IPS-15b (cell line): ENCODE data around the gene PRICKLE1.

ENCODE experiments used
- H3K27me3 ChIP-seq: one replicate; pipeline ENCODE4 v1.6.1; 2013; ENCODE audit warnings: low read length; ENCODE audit not compliant: control insufficient read depth, insufficient read depth
- H3K36me3 ChIP-seq: one replicate; pipeline ENCODE4 v1.6.1; 2013; ENCODE audit warnings: low read length; ENCODE audit not compliant: control insufficient read depth, insufficient read depth
- H3K4me1 ChIP-seq: one replicate; pipeline ENCODE4 v1.6.1; 2013; ENCODE audit warnings: mild to moderate bottlenecking, low read length; ENCODE audit not compliant: control insufficient read depth, insufficient read depth
- H3K4me3 ChIP-seq: one replicate; pipeline ENCODE4 v1.5.1; 2013; ENCODE audit warnings: low read depth, low read length
- H3K9ac ChIP-seq: one replicate; pipeline ENCODE4 v1.6.1; 2013; ENCODE audit warnings: low read depth, mild to moderate bottlenecking, low read length
- H3K9me3 ChIP-seq: one replicate; pipeline ENCODE4 v1.6.1; 2013; ENCODE audit warnings: mild to moderate bottlenecking, low read length; ENCODE audit not compliant: control insufficient read depth, insufficient read depth

PRICKLE1 gene

DNA sequence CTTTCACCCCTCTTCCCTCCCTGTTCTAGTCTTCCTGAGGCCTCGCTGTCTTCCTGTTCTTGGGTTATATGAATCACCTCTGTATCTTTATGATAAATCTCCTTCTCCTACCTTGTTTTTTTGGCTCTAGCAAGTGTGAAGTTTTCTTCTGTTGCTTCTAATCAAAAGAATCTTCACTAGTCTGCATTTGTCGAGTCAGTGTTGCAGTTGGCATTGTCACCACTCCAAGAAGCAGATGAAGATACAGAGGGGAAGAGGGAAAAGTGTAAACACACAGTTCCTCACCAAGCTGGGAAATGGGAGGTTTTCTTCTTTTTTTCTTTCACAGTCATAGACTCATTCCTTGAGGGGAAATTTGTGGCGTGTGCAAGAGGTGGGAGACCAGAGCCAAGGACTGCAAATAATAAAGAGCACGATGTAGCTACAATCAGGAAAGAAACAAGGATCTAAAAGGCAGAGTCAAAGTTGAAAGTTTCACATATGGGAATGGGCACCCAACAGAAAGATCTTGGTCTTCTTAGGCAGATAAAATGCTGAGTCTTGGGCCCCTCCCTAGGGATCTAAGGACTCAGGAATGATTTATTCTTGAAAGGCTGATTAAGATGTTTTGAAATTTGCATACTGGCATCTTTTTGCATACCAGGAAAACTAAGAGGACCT is 22.2 kb upstream of the PRICKLE1 start:
- Histone ChIP-seq H3K9me3 (no peaks in the 10 kb centered on the region), H3K36me3 (no peaks in the 10 kb centered on the region), H3K9ac (no peak overlapping the region), H3K27me3 (no peaks in the 10 kb centered on the region), H3K4me3 (no peak overlapping the region), H3K4me1 (no peaks in the 10 kb centered on the region)

DNA sequence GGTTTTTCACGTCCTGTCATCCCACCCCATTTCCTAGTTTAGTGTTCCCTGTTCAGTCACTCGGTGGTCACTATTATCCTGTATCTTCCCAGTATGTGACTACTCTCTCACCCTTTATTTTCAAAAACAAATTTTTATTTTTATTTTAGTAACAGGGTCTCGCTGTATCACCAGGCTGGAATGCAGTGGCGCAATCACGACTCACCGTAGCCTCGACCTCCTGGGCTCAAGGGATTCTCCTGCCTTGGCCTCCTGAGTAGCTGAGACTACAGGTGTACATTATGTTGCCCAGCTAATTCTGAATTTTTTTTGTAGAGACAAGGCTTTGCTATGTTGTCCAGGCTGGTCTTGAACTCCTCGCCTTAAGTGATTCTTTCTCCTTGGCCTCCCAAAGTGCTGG is 20.1 kb upstream of the PRICKLE1 start:
- Histone ChIP-seq H3K9me3 (no peaks in the 10 kb centered on the region), H3K27me3 (no peaks in the 10 kb centered on the region), H3K36me3 (no peaks in the 10 kb centered on the region), H3K4me1 (no peaks in the 10 kb centered on the region), H3K4me3 (no peak overlapping the region), H3K9ac (no peak overlapping the region)

DNA sequence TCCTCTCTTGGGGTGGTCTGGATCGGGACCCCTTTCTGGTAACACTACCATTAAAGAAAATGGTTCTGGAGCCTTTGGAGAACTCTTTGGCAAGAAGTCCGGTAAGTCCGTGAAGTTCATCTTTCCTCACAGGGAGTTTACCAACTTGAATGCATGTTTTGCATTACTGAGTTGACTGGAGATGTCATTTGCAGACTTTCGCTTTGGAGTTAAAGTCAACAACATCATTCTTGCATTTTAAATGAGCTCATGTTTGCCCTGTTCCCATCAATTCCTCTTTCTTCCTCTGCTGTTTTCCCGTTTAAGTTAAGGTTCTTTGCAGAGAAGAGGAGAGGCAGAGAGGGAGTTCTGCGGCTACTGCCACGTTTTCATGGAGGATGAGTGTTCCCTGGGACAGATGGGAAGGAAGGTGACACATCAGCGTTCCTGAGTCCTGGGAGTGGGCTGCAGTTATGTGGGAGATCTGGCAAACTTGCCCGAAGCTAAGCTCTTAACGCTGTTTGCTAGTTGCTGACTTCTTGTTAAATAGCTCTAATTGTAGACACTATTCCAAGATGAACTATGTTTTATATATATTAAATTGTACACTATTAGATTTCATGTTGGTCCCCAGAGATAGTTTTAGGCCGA is 18.8 kb upstream of the PRICKLE1 start:
- Histone ChIP-seq H3K36me3 (no peaks in the 10 kb centered on the region), H3K9me3 (no peaks in the 10 kb centered on the region), H3K27me3 (no peaks in the 10 kb centered on the region), H3K9ac (no peak overlapping the region), H3K4me1 (no peaks in the 10 kb centered on the region), H3K4me3 (no peak overlapping the region)

DNA sequence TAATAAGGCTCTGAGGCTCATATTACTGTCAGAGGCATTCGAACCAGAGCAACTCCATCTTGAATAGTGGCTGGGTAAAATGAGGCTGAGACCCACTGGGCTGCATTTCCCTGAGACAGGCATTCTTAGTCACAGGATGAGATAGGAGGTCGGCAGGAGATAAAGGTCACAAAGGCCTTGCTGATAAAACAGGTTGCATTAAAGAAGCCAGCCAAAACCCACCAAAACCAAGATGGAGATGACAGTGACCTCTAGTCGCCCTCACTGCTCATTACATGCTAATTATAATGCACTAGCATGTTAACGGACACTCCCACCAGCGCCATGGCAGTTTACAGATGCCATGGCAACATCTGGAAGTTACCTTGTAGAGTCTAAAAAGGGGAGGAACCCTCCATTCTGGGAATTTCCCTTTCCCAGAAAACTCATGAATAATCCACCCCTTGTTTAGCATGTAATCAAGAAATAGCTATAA is 18.1 kb upstream of the PRICKLE1 start:
- H3K4me3 ChIP-seq: no peak overlapping the region
- H3K36me3 ChIP-seq: no peaks in the 10 kb centered on the region
- no peaks in the 10 kb centered on the region for H3K27me3 ChIP-seq
- no peaks in the 10 kb centered on the region for H3K9me3 ChIP-seq
- H3K9ac ChIP-seq: no peak overlapping the region
- H3K4me1 ChIP-seq: peaks cover 3% of the 10 kb centered on the region

DNA sequence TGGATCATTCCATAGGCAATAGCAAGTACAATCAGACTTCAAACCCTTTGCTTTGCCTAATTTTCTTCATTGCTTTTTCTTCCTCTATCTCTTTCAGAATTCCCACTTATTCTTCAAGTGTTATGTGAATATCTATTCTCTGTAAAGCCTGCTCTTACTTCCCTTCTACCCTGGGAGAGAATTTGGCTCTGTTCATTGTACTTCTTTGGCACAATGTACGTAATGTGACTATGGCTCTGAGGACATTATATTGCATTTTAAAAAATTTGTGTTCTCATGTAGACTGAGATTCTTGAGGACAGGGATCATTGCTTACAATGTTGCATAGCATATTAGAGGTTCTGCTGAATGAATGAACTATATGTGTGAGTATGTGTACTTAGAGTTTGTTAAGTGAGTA is 16.9 kb upstream of the PRICKLE1 start:
- Histone ChIP-seq H3K9me3 (no peaks in the 10 kb centered on the region), H3K4me1 (peaks cover 3% of the 10 kb centered on the region), H3K9ac (no peak overlapping the region), H3K36me3 (no peaks in the 10 kb centered on the region), H3K27me3 (no peaks in the 10 kb centered on the region), H3K4me3 (no peak overlapping the region)

DNA sequence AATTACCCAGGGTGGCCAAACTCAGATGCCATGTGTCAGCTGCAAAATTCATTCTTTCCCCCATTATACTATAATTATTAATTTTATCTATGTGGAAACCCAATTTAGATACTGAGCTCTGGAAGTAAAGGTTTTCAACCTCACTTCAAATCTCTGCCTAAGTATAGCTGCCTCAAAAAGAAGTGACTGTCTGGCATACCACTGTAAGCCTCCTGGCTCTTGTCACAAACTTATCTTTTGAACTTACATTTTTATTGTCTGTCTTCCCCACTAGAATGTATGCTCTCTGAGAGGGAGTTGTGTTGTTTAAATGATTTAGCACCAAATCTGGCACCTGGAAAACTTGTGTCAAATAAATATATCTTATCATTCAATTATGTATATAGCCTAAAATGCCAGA is 16.1 kb upstream of the PRICKLE1 start:
- Histone ChIP-seq H3K4me1 (peaks cover 3% of the 10 kb centered on the region), H3K9me3 (no peaks in the 10 kb centered on the region), H3K27me3 (no peaks in the 10 kb centered on the region), H3K9ac (no peak overlapping the region), H3K4me3 (no peak overlapping the region), H3K36me3 (no peaks in the 10 kb centered on the region)

DNA sequence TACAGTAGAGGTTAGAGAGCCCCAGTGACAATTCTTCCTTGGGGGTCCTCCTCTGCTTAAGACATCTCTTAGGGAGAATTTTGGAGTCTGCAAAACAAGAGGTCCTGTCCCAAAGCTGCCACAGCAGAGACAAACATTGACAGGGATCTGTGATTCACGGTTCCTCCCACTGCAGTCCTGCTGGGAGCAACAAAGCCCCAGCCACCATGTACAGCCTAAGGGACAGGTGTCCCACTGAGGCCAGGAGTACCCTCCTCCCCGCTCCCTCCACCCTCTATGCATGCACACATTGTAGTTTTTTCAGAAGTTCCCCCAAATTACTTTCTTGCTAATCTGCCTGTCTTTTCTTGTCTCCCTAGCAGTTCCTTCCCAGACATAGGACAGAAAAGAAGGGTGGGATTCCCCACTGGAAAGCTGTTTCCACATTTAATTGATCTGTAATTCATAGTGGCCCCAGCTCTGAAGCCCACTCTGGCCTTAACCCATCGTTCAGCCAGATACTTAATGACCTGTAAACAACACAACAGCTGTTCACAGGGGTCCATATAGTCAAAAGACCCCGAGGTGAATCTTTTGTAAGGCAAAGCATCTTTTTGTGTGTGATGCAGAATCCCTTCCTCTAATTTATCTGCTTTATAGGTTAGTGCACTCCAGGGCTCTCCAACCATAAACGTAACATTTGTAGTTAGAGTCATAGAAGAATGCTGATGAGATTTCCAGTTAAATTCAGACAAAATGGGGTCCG is 13.9 kb upstream of the PRICKLE1 start:
- Histone ChIP-seq H3K27me3 (no peaks in the 10 kb centered on the region), H3K36me3 (no peaks in the 10 kb centered on the region), H3K9ac (no peak overlapping the region), H3K4me3 (no peak overlapping the region), H3K4me1 (peaks cover 3% of the 10 kb centered on the region), H3K9me3 (no peaks in the 10 kb centered on the region)

DNA sequence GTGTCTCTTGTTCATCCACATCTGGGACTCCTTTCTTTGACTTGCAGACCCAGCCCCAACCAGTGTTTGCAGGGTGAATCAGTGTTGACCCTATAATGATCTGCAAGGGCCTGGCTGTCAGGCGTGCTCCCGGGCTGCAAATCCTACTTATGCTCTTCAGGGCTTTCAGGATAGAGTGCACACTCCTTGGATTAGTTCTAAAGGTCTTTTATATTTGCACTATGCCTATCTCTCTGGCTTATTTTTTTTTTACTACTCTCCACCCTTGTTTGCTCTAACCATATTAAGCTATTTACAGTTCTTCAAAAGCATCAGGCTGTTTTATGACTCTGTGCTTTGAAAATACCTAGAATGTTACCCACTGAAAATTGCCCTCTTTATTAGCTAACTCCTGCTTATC is 4.3 kb upstream of the PRICKLE1 start:
- H3K4me3 ChIP-seq: no peak overlapping the region
- H3K36me3 ChIP-seq: no peaks in the 10 kb centered on the region
- H3K27me3 ChIP-seq: peaks cover 44% of the 10 kb centered on the region
- no peaks in the 10 kb centered on the region for H3K4me1 ChIP-seq
- H3K9ac ChIP-seq: no peak overlapping the region
- H3K9me3 ChIP-seq: no peaks in the 10 kb centered on the region

DNA sequence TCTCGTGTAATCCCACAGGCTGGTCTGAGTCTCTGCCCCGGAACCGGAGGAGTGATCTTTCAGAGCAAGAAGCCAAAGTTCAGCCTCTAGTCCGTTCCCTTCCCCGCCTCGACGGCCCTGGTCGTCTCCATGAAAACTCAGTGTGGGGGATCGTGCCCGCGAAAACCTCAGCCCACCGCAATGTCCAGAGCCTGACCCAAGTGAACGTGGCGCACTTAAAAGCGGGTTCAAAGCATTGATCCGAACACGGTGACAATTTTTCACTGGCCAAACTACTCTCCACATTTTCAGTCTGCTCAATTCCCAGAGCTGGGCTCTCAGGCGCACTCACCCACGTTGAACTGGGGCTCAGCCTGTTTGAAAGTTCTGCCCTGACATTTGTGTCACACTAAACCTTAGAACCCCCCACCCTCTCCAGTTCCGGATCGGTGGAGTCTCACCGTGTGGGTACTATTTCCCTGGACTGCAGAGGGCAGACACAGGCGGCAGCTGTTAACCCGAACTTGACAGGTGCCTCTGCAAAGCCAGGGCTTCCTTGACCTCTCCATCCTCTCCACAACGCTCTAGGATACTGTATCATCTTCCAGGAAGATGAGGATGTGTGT is 886 bp upstream of the PRICKLE1 start:
- Histone ChIP-seq H3K36me3 (no peaks in the 10 kb centered on the region), H3K9me3 (no peaks in the 10 kb centered on the region), H3K27me3 (peaks cover 63% of the 10 kb centered on the region), H3K9ac (peak overlapping the region; percentile 6), H3K4me3 (peak overlapping the region; percentile 68), H3K4me1 (no peaks in the 10 kb centered on the region)

DNA sequence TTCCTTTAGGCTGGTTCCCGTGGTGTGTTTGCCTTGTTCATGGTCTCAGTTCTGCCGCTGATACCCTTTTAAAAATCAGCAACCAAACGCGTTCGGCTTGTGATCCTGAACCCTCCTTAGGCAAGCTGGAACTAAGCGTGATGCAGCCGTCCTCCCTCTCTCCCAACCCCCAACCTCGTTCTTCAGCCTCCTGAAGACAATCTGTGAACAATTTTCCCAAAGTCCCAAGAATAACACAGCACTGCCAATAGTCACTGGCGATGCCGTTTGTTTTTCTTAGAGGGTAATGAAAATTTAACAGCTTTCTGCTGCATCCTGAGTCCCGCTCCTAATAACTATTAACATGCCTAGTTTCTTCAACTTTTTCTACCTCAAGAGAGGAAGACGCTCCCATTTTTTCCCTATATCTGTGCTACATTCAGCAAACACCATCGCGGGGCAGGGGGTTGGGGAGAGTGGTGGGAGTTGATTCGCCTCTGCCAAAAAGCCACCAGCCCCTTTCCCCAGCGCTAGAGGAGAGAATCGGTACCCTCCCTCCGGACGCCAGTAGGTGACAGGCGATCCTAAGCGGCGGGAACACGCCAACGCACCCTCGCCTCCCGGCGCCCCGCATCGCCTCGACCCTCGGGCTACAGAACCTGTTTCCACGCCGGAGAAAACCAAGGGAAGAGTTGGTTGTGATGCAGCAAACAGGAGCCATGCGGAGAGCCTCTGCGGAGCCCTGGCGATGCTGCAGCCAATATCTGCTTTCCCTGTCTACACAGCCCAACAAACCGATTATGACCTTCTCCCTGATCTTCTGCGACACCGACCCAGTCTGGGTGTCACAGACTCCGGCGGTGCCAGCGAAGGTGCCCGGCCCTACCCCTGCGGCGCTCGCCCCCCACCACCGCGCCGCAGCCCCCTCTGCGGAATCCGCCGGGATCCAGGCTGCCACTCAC is 752 bp downstream of the PRICKLE1 start:
- Histone ChIP-seq H3K9ac (no peak overlapping the region), H3K36me3 (no peaks in the 10 kb centered on the region), H3K4me3 (peak overlapping the region; percentile 68), H3K4me1 (no peaks in the 10 kb centered on the region), H3K27me3 (peaks cover 57% of the 10 kb centered on the region), H3K9me3 (no peaks in the 10 kb centered on the region)
